Thoracic aorta (tissue), 2 donors: ENCODE measurements around the gene CD3G. TPM values are rescaled to one million over a fixed set of nuclear protein-coding genes. Genes with fewer than 3 reads are reported as not detected.

ENCODE experiments used
- ATAC-seq: fragments of 150-250 bp; one replicate; pipeline ENCODE4 v1.8.0; 2017; ENCODE audit warnings: low read depth; ENCODE audit not compliant: insufficient number of reproducible peaks, low FRiP score
- DNase-seq: peaks from one replicate; pipeline ENCODE4 v3.0.0-alpha.2; 2020; ENCODE audit warnings: low spot score
- H3K27ac ChIP-seq, 2 donors: fragments of 200-600 bp; sonication (generic); 1 replicate in 1 of 2; 2 replicates in 1 of 2; pipeline ENCODE4 v1.5.1; 2016; ENCODE audit warnings: mild to moderate bottlenecking in 2 of 2, moderate library complexity in 2 of 2
- H3K27me3 ChIP-seq: fragments of 200-600 bp; sonication (generic); replicated peaks from 2 replicates; pipeline ENCODE4 v1.6.0; 2016; ENCODE audit warnings: mild to moderate bottlenecking; ENCODE audit not compliant: insufficient read depth
- H3K36me3 ChIP-seq: fragments of 200-600 bp; sonication (generic); one replicate; pipeline ENCODE4 v1.5.1; 2016
- H3K4me1 ChIP-seq, 2 donors: fragments of 200-600 bp; sonication (generic); 1 replicate in 1 of 2; 2 replicates in 1 of 2; pipeline versions ENCODE4 v1.5.1 to v1.6.0; 2016; ENCODE audit warnings: low read depth in 2 of 2, mild to moderate bottlenecking in 1 of 2; ENCODE audit not compliant: control insufficient read depth in 1 of 2
- H3K4me3 ChIP-seq: fragments of 200-600 bp; sonication (generic); 2 replicates; pipeline ENCODE4 v1.5.1; 2016; ENCODE audit warnings: mild to moderate bottlenecking
- H3K9me3 ChIP-seq: fragments of 200-600 bp; sonication (generic); 2 replicates; pipeline ENCODE4 v1.5.1; 2016
- total RNA-seq, 2 donors: library from RNA; depleted of rRNA; stranded (reverse); fragments of >200 nt; gene quantifications; one replicate each; pipeline versions ENCODE4 v1.1.0 to v1.2.3, GENCODE V29; 2016
- TF ChIP-seq, protein P1 (sequence below): fragments of 200-600 bp; sonication (generic); IDR thresholded peaks from one replicate; pipeline ENCODE4 v1.5.1; 2019; ENCODE audit warnings: antibody characterized with exemption

The CD3G gene
- total RNA-seq, 2 donors from 2014 or later: 0.27 to 1.1 TPM

DNA sequence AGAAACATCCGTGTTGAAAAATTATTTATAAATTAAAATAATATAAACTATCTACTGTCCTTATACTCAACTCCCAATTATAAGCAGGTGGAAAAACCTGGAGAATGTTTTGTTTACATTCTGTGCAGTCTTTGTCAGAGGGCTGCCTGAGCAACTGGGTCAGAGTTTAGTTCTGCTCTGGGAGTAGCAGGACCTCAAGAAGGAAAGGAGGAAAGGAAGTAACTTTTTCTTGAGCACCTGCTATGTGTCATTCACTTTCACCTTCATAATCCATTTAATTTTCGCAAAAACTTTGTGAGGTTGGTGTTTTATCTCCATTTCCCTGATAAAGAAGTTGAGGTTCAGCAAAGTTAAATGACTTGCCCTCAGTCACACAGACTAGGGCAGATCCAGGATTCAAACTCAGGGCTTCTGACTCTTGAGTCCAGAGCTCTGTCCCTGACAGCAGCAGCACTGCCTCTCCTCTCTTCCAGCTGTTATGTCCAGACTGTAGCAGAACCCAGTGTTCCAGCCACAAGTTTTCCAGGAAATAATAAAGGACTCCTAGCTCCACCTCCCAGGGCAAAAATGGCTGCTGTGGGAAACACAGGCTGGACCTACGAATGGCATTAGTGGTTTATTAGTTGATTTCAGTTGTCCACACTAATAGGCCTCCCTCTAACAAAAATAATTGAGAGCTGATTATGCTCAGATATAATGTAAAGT lies 33.2 kb upstream of the CD3G start:
- no peak overlapping the region for H3K4me3 ChIP-seq
- TF ChIP-seq, protein P1, sequence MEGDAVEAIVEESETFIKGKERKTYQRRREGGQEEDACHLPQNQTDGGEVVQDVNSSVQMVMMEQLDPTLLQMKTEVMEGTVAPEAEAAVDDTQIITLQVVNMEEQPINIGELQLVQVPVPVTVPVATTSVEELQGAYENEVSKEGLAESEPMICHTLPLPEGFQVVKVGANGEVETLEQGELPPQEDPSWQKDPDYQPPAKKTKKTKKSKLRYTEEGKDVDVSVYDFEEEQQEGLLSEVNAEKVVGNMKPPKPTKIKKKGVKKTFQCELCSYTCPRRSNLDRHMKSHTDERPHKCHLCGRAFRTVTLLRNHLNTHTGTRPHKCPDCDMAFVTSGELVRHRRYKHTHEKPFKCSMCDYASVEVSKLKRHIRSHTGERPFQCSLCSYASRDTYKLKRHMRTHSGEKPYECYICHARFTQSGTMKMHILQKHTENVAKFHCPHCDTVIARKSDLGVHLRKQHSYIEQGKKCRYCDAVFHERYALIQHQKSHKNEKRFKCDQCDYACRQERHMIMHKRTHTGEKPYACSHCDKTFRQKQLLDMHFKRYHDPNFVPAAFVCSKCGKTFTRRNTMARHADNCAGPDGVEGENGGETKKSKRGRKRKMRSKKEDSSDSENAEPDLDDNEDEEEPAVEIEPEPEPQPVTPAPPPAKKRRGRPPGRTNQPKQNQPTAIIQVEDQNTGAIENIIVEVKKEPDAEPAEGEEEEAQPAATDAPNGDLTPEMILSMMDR: no peak
- H3K27ac ChIP-seq: no peak overlapping the region
- peaks cover 5% of the 10 kb centered on the region for H3K27me3 ChIP-seq
- H3K4me1 ChIP-seq: peaks cover 3 to 6% of the 10 kb centered on the region in 2 donors
- DNase-seq (no peak), ATAC-seq (no peak)
- H3K36me3 ChIP-seq: no peaks in the 10 kb centered on the region
- H3K9me3 ChIP-seq: no peaks in the 10 kb centered on the region

DNA sequence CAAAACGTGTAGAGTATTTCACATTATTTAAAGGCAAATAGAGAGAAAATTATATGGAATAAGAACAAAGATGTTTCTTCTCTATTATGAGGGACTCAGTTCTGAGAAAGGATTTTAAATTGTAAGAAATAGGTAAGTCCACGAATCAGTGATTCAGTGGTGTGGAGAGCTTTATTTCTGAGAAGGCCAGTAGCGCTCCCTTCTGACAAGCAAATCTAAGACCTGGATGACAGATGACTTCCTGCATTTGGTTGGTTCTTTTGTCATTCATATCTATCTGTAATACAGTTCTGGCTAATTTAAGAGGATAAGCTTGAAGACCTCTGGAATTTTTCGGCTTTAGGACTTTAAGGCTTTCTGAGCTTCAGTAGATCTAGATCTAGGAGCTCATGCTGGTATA lies 32.6 kb upstream of the CD3G start:
- TF ChIP-seq, protein P1: no peak
- no peak overlapping the region for H3K27ac ChIP-seq
- peaks cover 3 to 7% of the 10 kb centered on the region in 2 donors for H3K4me1 ChIP-seq
- DNase-seq: no peak
- no peaks in the 10 kb centered on the region for H3K9me3 ChIP-seq
- H3K4me3 ChIP-seq: no peak overlapping the region
- H3K27me3 ChIP-seq: peaks cover 5% of the 10 kb centered on the region
- no peak for ATAC-seq
- no peaks in the 10 kb centered on the region for H3K36me3 ChIP-seq

DNA sequence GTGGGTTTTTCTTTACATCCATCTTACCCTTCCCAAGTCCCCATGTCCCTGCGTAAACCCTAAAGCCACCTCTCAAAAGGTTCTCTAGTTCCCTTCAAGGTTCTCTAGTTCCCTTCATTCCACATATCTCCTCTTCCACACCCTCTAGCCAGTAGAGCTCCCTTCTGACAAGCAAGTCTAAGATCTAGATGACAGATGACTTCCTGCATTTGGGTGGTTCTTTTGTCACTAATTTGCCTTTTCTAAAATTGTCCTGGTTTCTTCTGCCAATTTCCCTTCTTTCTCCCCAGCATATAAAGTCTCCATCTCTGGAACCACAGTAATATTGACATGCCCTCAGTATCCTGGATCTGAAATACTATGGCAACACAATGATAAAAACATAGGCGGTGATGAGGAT lies 31.8 kb upstream of the CD3G start:
- Histone ChIP-seq H3K9me3 (no peaks in the 10 kb centered on the region), H3K27me3 (peaks cover 5% of the 10 kb centered on the region), H3K27ac (no peak overlapping the region), H3K4me3 (no peak overlapping the region), H3K36me3 (no peaks in the 10 kb centered on the region), H3K4me1 (peaks cover 6 to 12% of the 10 kb centered on the region in 2 donors)
- TF ChIP-seq, protein P1: no peak
- DNase-seq (no peak), ATAC-seq (no peak)

DNA sequence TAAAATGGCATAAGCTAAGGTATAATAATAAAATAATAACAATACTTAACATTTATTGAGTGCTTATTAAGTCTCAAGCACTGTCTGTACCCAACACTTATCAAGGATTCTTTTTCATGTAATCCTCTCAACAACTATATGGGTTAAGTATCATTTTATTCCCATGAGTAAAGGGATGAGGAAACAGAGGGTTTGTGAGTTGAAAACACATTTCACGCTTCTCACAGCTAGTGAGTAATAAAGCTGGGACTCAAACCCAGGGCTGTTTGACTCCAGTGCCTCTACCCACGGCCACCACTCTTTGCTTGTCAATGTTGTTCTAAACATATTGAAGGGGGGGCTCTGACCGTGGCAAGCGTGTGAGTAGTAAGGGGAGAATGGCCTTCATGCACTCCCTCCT lies 30.9 kb upstream of the CD3G start:
- no peak for ATAC-seq
- no peak overlapping the region for H3K27ac ChIP-seq
- DNase-seq: no peak
- TF ChIP-seq, protein P1: no peak
- H3K36me3 ChIP-seq: no peaks in the 10 kb centered on the region
- H3K4me1 ChIP-seq: peaks cover 7 to 12% of the 10 kb centered on the region in 2 donors
- H3K27me3 ChIP-seq: peaks cover 5% of the 10 kb centered on the region
- H3K4me3 ChIP-seq: no peak overlapping the region
- no peaks in the 10 kb centered on the region for H3K9me3 ChIP-seq

DNA sequence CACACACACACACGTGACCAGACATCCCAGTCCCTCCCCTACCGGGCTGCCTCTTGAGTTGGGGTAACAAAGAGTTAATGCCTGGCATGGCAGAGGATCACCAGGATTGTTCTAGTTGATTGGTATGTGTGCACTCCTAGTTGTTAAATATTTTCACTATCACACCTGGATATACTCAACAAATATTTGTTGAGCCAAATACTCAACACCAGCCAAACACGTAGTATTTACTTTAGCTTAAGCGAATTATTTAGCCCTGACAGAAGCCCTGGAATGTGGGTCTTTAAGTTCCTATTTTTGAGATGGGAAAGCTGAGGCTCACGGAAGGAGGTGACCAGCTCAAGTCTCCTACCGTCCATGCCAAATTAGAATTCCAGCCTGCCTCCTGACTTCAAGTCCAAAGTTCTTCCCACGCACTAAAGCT lies 29.1 kb upstream of the CD3G start:
- no peak for ATAC-seq

More for the DNA sequence above, 29.1 kb upstream of the CD3G start:
- Histone ChIP-seq H3K9me3 (no peaks in the 10 kb centered on the region), H3K4me1 (peaks cover 7 to 12% of the 10 kb centered on the region in 2 donors), H3K27ac (no peak overlapping the region), H3K27me3 (peaks cover 5% of the 10 kb centered on the region), H3K4me3 (no peak overlapping the region), H3K36me3 (no peaks in the 10 kb centered on the region)
- no peak for DNase-seq
- TF ChIP-seq, protein P1: no peak
